Endodermal cell (in vitro differentiated cells): ENCODE measurements around the gene KAZN. TPM values are rescaled to one million over a fixed set of nuclear protein-coding genes. Genes with fewer than 3 reads are reported as not detected.
A peak's percentile ranks its signal among the peaks of the same experiment; 100 is the strongest.

ENCODE experiments used
- DNase-seq: peaks from one replicate; pipeline ENCODE4 v3.0.0-alpha.2; 2017
- H3K27ac ChIP-seq: 2 replicates; pipeline ENCODE4 v1.5.1; 2013; ENCODE audit warnings: mild to moderate bottlenecking, low read depth, low read length, moderate library complexity
- H3K27me3 ChIP-seq: 2 replicates; pipeline ENCODE4 v1.6.1; 2013; ENCODE audit warnings: mild to moderate bottlenecking, low read length, moderate library complexity; ENCODE audit not compliant: insufficient read depth, control insufficient read depth, poor library complexity, severe bottlenecking
- H3K36me3 ChIP-seq: 2 replicates; pipeline ENCODE4 v1.7.0; 2013; ENCODE audit warnings: mild to moderate bottlenecking, low read length, moderate library complexity; ENCODE audit not compliant: control insufficient read depth, insufficient read depth
- H3K4me1 ChIP-seq: one replicate; pipeline ENCODE4 v1.7.0; 2013; ENCODE audit warnings: low read length; ENCODE audit not compliant: control insufficient read depth, insufficient read depth
- H3K4me3 ChIP-seq: 2 replicates; pipeline ENCODE4 v1.5.1; 2013; ENCODE audit warnings: mild to moderate bottlenecking, low read length, moderate library complexity
- H3K9ac ChIP-seq: 2 replicates; pipeline ENCODE4 v1.6.1; 2013; ENCODE audit warnings: mild to moderate bottlenecking, low read length, moderate library complexity; ENCODE audit not compliant: poor library complexity, severe bottlenecking; ENCODE audit errors: extremely low read depth
- H3K9me3 ChIP-seq: 2 replicates; pipeline ENCODE4 v1.6.1; 2013; ENCODE audit warnings: mild to moderate bottlenecking, low read length, moderate library complexity; ENCODE audit not compliant: control insufficient read depth
- H3K27ac Mint-ChIP-seq: 2 replicates; pipeline ENCODE4 v1.8.0; 2020; ENCODE audit warnings: mixed read lengths
- H3K27me3 Mint-ChIP-seq: 2 replicates; pipeline ENCODE4 v1.8.0; 2021; ENCODE audit warnings: mild to moderate bottlenecking, mixed read lengths; ENCODE audit not compliant: insufficient read depth
- H3K36me3 Mint-ChIP-seq: 2 replicates; pipeline ENCODE4 v1.8.0; 2020; ENCODE audit warnings: low read depth, mixed read lengths
- H3K4me1 Mint-ChIP-seq: 2 replicates; pipeline ENCODE4 v1.8.0; 2020; ENCODE audit warnings: mixed read lengths
- H3K4me3 Mint-ChIP-seq: 2 replicates; pipeline ENCODE4 v1.8.0; 2020; ENCODE audit warnings: mild to moderate bottlenecking, moderate library complexity, mixed read lengths
- H3K9me3 Mint-ChIP-seq: 2 replicates; pipeline ENCODE4 v1.8.0; 2020; ENCODE audit warnings: mild to moderate bottlenecking, mixed read lengths
- WGBS, 2 experiments: methylation state at CpG; one replicate each; pipeline versions ENCODE4 v1.1.5 to v1.1.7; 2013; ENCODE audit warnings: missing lambda C conversion rate in 2 of 2, mixed read lengths in 1 of 2; ENCODE audit not compliant: insufficient coverage in 1 of 2, insufficient read length in 1 of 2; 5-methylcytosine and 5-hydroxymethylcytosine counted together
- total RNA-seq, 2 donors: library from RNA; stranded (reverse); fragmentation: NEBNext Ultra II Directional in 1 of 2; extraction: Animal tissue kit (Norgen Biotek cat#: 25700) in 1 of 2; gene quantifications; 2 replicates in 1 of 2; 3 replicates in 1 of 2; pipeline ENCODE4 v1.2.1, GENCODE V29; 2021
- TF ChIP-seq, protein P1 (sequence below): fragments of 200-600 bp; sonication (generic); conservative IDR thresholded peaks from 2 replicates; pipeline ENCODE4 v1.5.0; 2021; ENCODE audit warnings: antibody characterized with exemption, mild to moderate bottlenecking

The KAZN gene
- total RNA-seq, 2 donors from 2014 or later, result 12.4 to 13.9 TPM

DNA sequence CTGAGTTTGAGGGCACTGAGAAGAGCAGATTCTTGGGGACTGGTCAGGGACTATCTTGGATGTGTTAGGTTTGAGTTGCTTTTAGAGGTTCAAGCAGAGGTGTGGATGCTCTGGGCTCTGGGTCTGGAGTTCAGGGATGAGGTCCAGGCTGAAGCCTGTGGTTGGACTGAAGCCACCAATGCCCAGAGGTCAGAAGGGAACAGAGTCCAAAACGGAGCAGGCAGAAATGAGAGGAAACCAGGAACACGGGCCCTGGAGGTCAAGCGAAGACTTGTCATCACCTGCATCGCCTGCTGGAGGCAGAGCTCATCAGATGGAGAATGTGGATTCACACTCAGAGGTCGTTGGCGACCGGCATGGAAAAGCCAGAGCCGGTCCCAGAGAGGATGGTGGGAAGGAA, 425.5 kb downstream of the KAZN start:
- 84 to 91% methylated on average over 8 of the region's 8 CpGs for WGBS, 2 experiments
- no peak overlapping the region for H3K27ac ChIP-seq
- Mint-ChIP-seq H3K36me3 (no peaks in the 10 kb centered on the region), H3K4me1 (peaks cover 26% of the 10 kb centered on the region), H3K9me3 (no peaks in the 10 kb centered on the region), H3K27me3 (no peaks in the 10 kb centered on the region), H3K27ac (no peak overlapping the region), H3K4me3 (no peak overlapping the region)
- no peak for DNase-seq
- H3K9ac ChIP-seq, result no peak overlapping the region
- no peak overlapping the region for H3K4me3 ChIP-seq
- no peaks in the 10 kb centered on the region for H3K27me3 ChIP-seq
- no peaks in the 10 kb centered on the region for H3K36me3 ChIP-seq
- no peaks in the 10 kb centered on the region for H3K9me3 ChIP-seq
- peaks cover 2% of the 10 kb centered on the region for H3K4me1 ChIP-seq
- TF ChIP-seq, protein P1, sequence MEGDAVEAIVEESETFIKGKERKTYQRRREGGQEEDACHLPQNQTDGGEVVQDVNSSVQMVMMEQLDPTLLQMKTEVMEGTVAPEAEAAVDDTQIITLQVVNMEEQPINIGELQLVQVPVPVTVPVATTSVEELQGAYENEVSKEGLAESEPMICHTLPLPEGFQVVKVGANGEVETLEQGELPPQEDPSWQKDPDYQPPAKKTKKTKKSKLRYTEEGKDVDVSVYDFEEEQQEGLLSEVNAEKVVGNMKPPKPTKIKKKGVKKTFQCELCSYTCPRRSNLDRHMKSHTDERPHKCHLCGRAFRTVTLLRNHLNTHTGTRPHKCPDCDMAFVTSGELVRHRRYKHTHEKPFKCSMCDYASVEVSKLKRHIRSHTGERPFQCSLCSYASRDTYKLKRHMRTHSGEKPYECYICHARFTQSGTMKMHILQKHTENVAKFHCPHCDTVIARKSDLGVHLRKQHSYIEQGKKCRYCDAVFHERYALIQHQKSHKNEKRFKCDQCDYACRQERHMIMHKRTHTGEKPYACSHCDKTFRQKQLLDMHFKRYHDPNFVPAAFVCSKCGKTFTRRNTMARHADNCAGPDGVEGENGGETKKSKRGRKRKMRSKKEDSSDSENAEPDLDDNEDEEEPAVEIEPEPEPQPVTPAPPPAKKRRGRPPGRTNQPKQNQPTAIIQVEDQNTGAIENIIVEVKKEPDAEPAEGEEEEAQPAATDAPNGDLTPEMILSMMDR, result peak; percentile 30

DNA sequence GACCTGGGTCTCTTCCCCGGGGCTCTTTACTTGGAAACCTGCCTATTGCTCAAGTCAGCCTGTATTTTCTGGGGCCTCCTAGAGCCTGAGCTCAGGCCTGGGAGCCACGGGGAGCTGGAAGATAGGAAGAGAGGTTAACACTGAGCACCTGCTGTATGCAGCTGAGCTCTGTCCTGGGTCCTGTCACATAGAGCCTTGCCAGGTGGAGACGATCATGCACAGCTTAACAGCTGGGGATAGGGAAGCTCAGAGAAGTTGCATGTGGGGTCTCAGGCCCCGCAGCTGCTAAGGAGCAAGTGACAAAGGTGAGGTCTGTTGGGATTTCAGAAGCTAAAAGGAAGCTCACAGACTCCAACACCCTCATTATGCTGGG, 427.6 kb downstream of the KAZN start:
- H3K4me1 Mint-ChIP-seq, result peaks cover 21% of the 10 kb centered on the region
- H3K27me3 ChIP-seq, result no peaks in the 10 kb centered on the region
- TF ChIP-seq, protein P1, result no peak
- H3K9me3 Mint-ChIP-seq, result no peaks in the 10 kb centered on the region
- H3K36me3 ChIP-seq, result no peaks in the 10 kb centered on the region
- H3K36me3 Mint-ChIP-seq, result no peaks in the 10 kb centered on the region
- H3K9ac ChIP-seq, result no peak overlapping the region
- H3K4me3 Mint-ChIP-seq, result no peak overlapping the region
- H3K4me3 ChIP-seq, result no peak overlapping the region
- H3K27ac ChIP-seq, result no peak overlapping the region
- WGBS, 2 experiments, result 87 to 92% methylated on average over 2 to 4 of the region's 4 CpGs
- no peaks in the 10 kb centered on the region for H3K27me3 Mint-ChIP-seq
- no peak overlapping the region for H3K27ac Mint-ChIP-seq
- H3K9me3 ChIP-seq, result no peaks in the 10 kb centered on the region
- H3K4me1 ChIP-seq, result peaks cover under 1% of the 10 kb centered on the region
- DNase-seq, result no peak

DNA sequence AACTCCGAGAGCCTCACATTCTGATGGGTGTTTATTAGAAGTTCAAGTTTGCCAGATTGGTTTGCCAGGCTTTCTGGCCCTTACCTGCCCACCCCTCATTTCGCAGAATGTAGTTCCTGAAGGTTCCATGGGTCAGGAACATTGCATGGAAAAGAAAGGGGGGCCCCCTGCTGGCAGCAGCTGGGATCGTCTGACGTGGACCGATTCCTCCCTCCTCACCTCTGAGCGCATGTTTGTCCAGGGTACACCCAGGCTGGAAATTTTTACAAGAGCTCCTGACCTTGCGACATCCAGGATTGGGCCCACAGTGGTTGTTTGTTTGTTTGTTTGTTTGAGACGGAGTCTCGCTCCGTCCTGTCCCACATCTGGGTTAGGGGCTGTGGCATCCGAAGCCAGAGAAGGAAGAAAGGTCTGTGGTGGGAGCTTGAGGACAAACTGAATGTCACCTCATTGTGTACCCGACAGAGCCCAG, 429.1 kb downstream of the KAZN start:
- H3K4me3 ChIP-seq, result no peak overlapping the region
- TF ChIP-seq, protein P1, result peak; percentile 95
- H3K4me3 Mint-ChIP-seq, result no peak overlapping the region
- no peaks in the 10 kb centered on the region for H3K27me3 ChIP-seq
- peak; percentile 94 for DNase-seq
- no peaks in the 10 kb centered on the region for H3K9me3 ChIP-seq
- H3K4me1 Mint-ChIP-seq, result peaks cover 18% of the 10 kb centered on the region
- no peaks in the 10 kb centered on the region for H3K9me3 Mint-ChIP-seq
- no peaks in the 10 kb centered on the region for H3K27me3 Mint-ChIP-seq
- no peak overlapping the region for H3K27ac Mint-ChIP-seq
- no peaks in the 10 kb centered on the region for H3K36me3 Mint-ChIP-seq
- WGBS, 2 experiments, result 51 to 62% methylated on average over 2 to 12 of the region's 12 CpGs
- peak overlapping the region; percentile 28 for H3K27ac ChIP-seq
- no peaks in the 10 kb centered on the region for H3K4me1 ChIP-seq
- no peak overlapping the region for H3K9ac ChIP-seq
- no peaks in the 10 kb centered on the region for H3K36me3 ChIP-seq
